Measurements from ENCODE around the gene ZSWIM6. TPM values are rescaled to one million over a fixed set of nuclear protein-coding genes. Genes with fewer than 3 reads are reported as not detected.

Gene ZSWIM6
- total RNA-seq, 1 experiment from 2014 or later: 3.4 TPM

GRCh38 chr5:61465496-61465895 lies 133.4 kb downstream of the ZSWIM6 start:
- ChIA-PET CTCF (no interaction called here), POLR2A (ENCODE audit: unreplicated experiment) (no interaction called here)
- Histone ChIP-seq H2AFZ (ENCODE audit: low read length) (no peak overlapping the region), H4K20me1 (ENCODE audit: low read length) (0 out of 2 replicates have a peak, but pooled peaks cover 7% of the 10 kb centered on the region), H3K4me1 (ENCODE audit: insufficient read depth, low read length) (peaks cover 13% of the 10 kb centered on the region), H3K27me3 (ENCODE audit: low read length) (no peaks in the 10 kb centered on the region), H3K4me2 (ENCODE audit: low read length) (no peak overlapping the region), H3K9ac (ENCODE audit: low read length) (no peak overlapping the region), H3K9me2 (replicated peaks; ENCODE audit: low read length) (no peaks in the 10 kb centered on the region), H3K36me3 (ENCODE audit: low read depth, low read length) (no peaks in the 10 kb centered on the region), H3K79me2 (ENCODE audit: low read length) (peaks cover 73% of the 10 kb centered on the region), H3K9me3 (ENCODE audit: low read length) (no peaks in the 10 kb centered on the region), H3K27ac (ENCODE audit: low read length) (no peak overlapping the region), H3K4me3 (ENCODE audit: low read length) (no peak overlapping the region), H3F3A (ENCODE audit: low read length, unreplicated experiment) (no peaks in the 10 kb centered on the region)
- intact Hi-C loops (cut with micrococcal nuclease): loop anchor here (10.0 kb wide), 1 partner anchor 131 kb away; the partner anchor contains the start of gene ZSWIM6
- DNase-seq: no peak
- no peak for ATAC-seq
- BruUV-seq (replicated peaks): no TSS peak
- no peak for TF ChIP-seq CTCF (conservative IDR thresholded peaks at IDR 0.05; ENCODE audit: low read depth, low read length)
- TF ChIP-seq EZH2phosphoT487 (IDR thresholded peaks at IDR 0.05; ENCODE audit: borderline replicate concordance, low read length): no peak
- TF ChIP-seq EZH2 (IDR thresholded peaks at IDR 0.05; ENCODE audit: low read length, unreplicated experiment): no peak

- H3K9ac ChIP-seq (ENCODE audit: low read length): no peak overlapping the region
- no peak overlapping the region for H3K4me2 ChIP-seq (ENCODE audit: low read length)
- H3K9me3 ChIP-seq (ENCODE audit: low read length): no peaks in the 10 kb centered on the region
- peaks cover 76% of the 10 kb centered on the region for H3K79me2 ChIP-seq (ENCODE audit: low read length)
- H3K4me3 ChIP-seq (ENCODE audit: low read length): no peak overlapping the region
- peaks cover 13% of the 10 kb centered on the region for H3K4me1 ChIP-seq (ENCODE audit: insufficient read depth, low read length)
- H3K36me3 ChIP-seq (ENCODE audit: low read depth, low read length): no peaks in the 10 kb centered on the region
- no peak overlapping the region for H2AFZ ChIP-seq (ENCODE audit: low read length)
- H3K27ac ChIP-seq (ENCODE audit: low read length): no peak overlapping the region
- POLR2A ChIA-PET (ENCODE audit: unreplicated experiment): no interaction called here
- TF ChIP-seq EZH2 (IDR thresholded peaks at IDR 0.05; ENCODE audit: low read length, unreplicated experiment) (no peak), CTCF (conservative IDR thresholded peaks at IDR 0.05; ENCODE audit: low read depth, low read length) (no peak), EZH2phosphoT487 (IDR thresholded peaks at IDR 0.05; ENCODE audit: borderline replicate concordance, low read length) (no peak)
- CTCF ChIA-PET: no interaction called here
- no peaks in the 10 kb centered on the region for H3K9me2 ChIP-seq (replicated peaks; ENCODE audit: low read length)
- BruUV-seq (replicated peaks): no TSS peak
- ATAC-seq: no peak
- no peaks in the 10 kb centered on the region for H3K27me3 ChIP-seq (ENCODE audit: low read length)
- DNase-seq: no peak
- H3F3A ChIP-seq (ENCODE audit: low read length, unreplicated experiment): no peaks in the 10 kb centered on the region
- H4K20me1 ChIP-seq (ENCODE audit: low read length): 0 out of 2 replicates have a peak, but pooled peaks cover 7% of the 10 kb centered on the region
- intact Hi-C loops (cut with micrococcal nuclease): loop anchor here (2.0 to 10.0 kb wide), 2 partner anchors 57 to 131 kb away; partner anchors contain the start of gene ZSWIM6
Observed at GRCh38 chr5:61466017-61466416, 134.0 kb downstream of the ZSWIM6 start.

- Histone ChIP-seq H3K79me2 (ENCODE audit: low read length) (peaks cover 71% of the 10 kb centered on the region), H3K9me3 (ENCODE audit: low read length) (no peaks in the 10 kb centered on the region), H3K36me3 (ENCODE audit: low read depth, low read length) (no peaks in the 10 kb centered on the region), H3K9me2 (replicated peaks; ENCODE audit: low read length) (no peaks in the 10 kb centered on the region), H3K4me2 (ENCODE audit: low read length) (0 out of 2 replicates have a peak overlapping the region, but pooled peaks have one; percentile 19), H3K9ac (ENCODE audit: low read length) (no peak overlapping the region), H2AFZ (ENCODE audit: low read length) (no peak overlapping the region), H3K27ac (ENCODE audit: low read length) (no peak overlapping the region), H3K4me1 (ENCODE audit: insufficient read depth, low read length) (peaks cover 13% of the 10 kb centered on the region), H3K27me3 (ENCODE audit: low read length) (no peaks in the 10 kb centered on the region), H4K20me1 (ENCODE audit: low read length) (0 out of 2 replicates have a peak, but pooled peaks cover 7% of the 10 kb centered on the region), H3K4me3 (ENCODE audit: low read length) (no peak overlapping the region), H3F3A (ENCODE audit: low read length, unreplicated experiment) (no peaks in the 10 kb centered on the region)
- ChIA-PET CTCF (no interaction called here), POLR2A (ENCODE audit: unreplicated experiment) (no interaction called here)
- TF ChIP-seq EZH2phosphoT487 (IDR thresholded peaks at IDR 0.05; ENCODE audit: borderline replicate concordance, low read length) (no peak), CTCF (conservative IDR thresholded peaks at IDR 0.05; ENCODE audit: low read depth, low read length) (no peak), EZH2 (IDR thresholded peaks at IDR 0.05; ENCODE audit: low read length, unreplicated experiment) (no peak)
- BruUV-seq (replicated peaks): no TSS peak
- peak; percentile 80 for ATAC-seq
- DNase-seq: peak; percentile 43
- intact Hi-C loops (cut with micrococcal nuclease): loop anchor here (2.0 to 10.0 kb wide), 2 partner anchors 59 to 133 kb away; partner anchors contain the start of gene ZSWIM6
Observed at GRCh38 chr5:61467766-61468482, 135.9 kb downstream of the ZSWIM6 start.

All from PC-3 (cell line).